Esophagus squamous epithelium (tissue), 5 donors: ENCODE data around the gene AHR. TPM values are rescaled to one million over a fixed set of nuclear protein-coding genes. Genes with fewer than 3 reads are reported as not detected.
A peak's percentile ranks its signal among the peaks of the same experiment; 100 is the strongest.

ENCODE experiments used
- DNase-seq: peaks from one replicate; lab custom pipeline; 2025; lab: John Stamatoyannopoulos, UW
- H3K27ac ChIP-seq, 4 donors: fragments of 200-600 bp; sonication (generic); one replicate each; pipeline ENCODE4 v1.5.1; 2016 to 2019; ENCODE audit warnings: mild to moderate bottlenecking in 1 of 4
- H3K27me3 ChIP-seq, 4 donors: fragments of 200-600 bp; sonication (generic); 1 replicate in 3 of 4; 2 replicates in 1 of 4; pipeline versions ENCODE4 v1.5.1 to v1.6.0; 2017 to 2021; ENCODE audit warnings: antibody characterized with exemption in 1 of 4
- H3K36me3 ChIP-seq, 3 donors: fragments of 200-600 bp; sonication (generic); one replicate each; pipeline ENCODE4 v1.5.1; 2016 to 2019
- H3K4me1 ChIP-seq, 3 donors: fragments of 200-600 bp; sonication (generic); one replicate each; pipeline ENCODE4 v1.5.1; 2017 to 2019
- H3K4me3 ChIP-seq, 4 donors: fragments of 200-600 bp; sonication (generic); 1 replicate in 3 of 4; 2 replicates in 1 of 4; pipeline ENCODE4 v1.5.1; 2016 to 2019; ENCODE audit warnings: mild to moderate bottlenecking in 2 of 4, moderate library complexity in 1 of 4
- H3K9me3 ChIP-seq, 3 donors: fragments of 200-600 bp; sonication (generic); one replicate each; pipeline ENCODE4 v1.5.1; 2016 to 2019
- CTCF ChIP-seq, 6 experiments: fragments of 450-650 bp in 4 of 6; fragments of 200-600 bp in 2 of 6; sonication (generic) in 2 of 6; IDR thresholded peaks; one replicate each; pipeline ENCODE4 v1.5.1; 2016 to 2019; ENCODE audit warnings: antibody characterized with exemption in 6 of 6, mild to moderate bottlenecking in 4 of 6, moderate library complexity in 4 of 6
- POLR2A ChIP-seq, 4 donors: fragments of 450-650 bp; IDR thresholded peaks; one replicate each; pipeline ENCODE4 v1.6.1; 2017; ENCODE audit warnings: antibody characterized with exemption in 4 of 4, mild to moderate bottlenecking in 4 of 4, moderate library complexity in 3 of 4
- WGBS, 2 donors: methylation state at CpG; one replicate each; pipeline ENCODE4 v1.1.5; 2018; 5-methylcytosine and 5-hydroxymethylcytosine counted together
- intact Hi-C: fragments of 100-400 bp; cut with DNase I; formaldehyde crosslinking; loops from one replicate; pipeline ENCODE4 v1.15.0; 2022
- total RNA-seq, 4 donors: library from RNA; depleted of rRNA; stranded (reverse); fragments of >200 nt; gene quantifications; one replicate each; pipeline ENCODE4 v1.1.0, GENCODE V29; 2016
- donor health status: DM: yes; HTN: yes; CAD: no.

AHR gene
- total RNA-seq, 4 donors from 2014 or later, result 29.8 to 89.5 (median 57.5) TPM

GRCh38 chr7:17289074-17289645, 9.3 kb upstream of the AHR start:
- Histone ChIP-seq H3K4me3 (no peak overlapping the region), H3K27me3 (no peaks in the 10 kb centered on the region), H3K4me1 (peaks cover 0 to 12% (median 0%) of the 10 kb centered on the region in 3 donors), H3K36me3 (no peaks in the 10 kb centered on the region), H3K9me3 (no peaks in the 10 kb centered on the region), H3K27ac (no peak overlapping the region)
- intact Hi-C loops, result no loop called here
- DNase-seq, result no peak
- TF ChIP-seq CTCF (IDR thresholded peaks at IDR 0.05) (no peak), POLR2A (IDR thresholded peaks at IDR 0.05) (no peak)

GRCh38 chr7:17292843-17293242, 5.6 kb upstream of the AHR start:
- Histone ChIP-seq H3K27me3 (no peaks in the 10 kb centered on the region), H3K4me1 (peaks cover 0 to 16% (median 7%) of the 10 kb centered on the region in 3 donors), H3K9me3 (no peaks in the 10 kb centered on the region), H3K27ac (no peak overlapping the region), H3K4me3 (no peak overlapping the region), H3K36me3 (no peaks in the 10 kb centered on the region)
- 83 to 91% methylated on average over 4 of the region's 4 CpGs for WGBS, 2 donors
- DNase-seq, result no peak
- intact Hi-C loops, result no loop called here
- TF ChIP-seq CTCF (IDR thresholded peaks at IDR 0.05) (no peak), POLR2A (IDR thresholded peaks at IDR 0.05) (no peak)

GRCh38 chr7:17293481-17293880, 5.0 kb upstream of the AHR start:
- Histone ChIP-seq H3K4me1 (peaks cover 0 to 19% (median 9%) of the 10 kb centered on the region in 3 donors), H3K4me3 (no peak overlapping the region), H3K27me3 (no peaks in the 10 kb centered on the region), H3K36me3 (no peaks in the 10 kb centered on the region), H3K27ac (no peak overlapping the region), H3K9me3 (no peaks in the 10 kb centered on the region)
- intact Hi-C loops, result no loop called here
- TF ChIP-seq CTCF (IDR thresholded peaks at IDR 0.05) (no peak), POLR2A (IDR thresholded peaks at IDR 0.05) (no peak)
- WGBS, 2 donors, result 73 to 88% methylated on average over 2 of the region's 2 CpGs
- DNase-seq, result no peak

- no peak for DNase-seq
- Histone ChIP-seq H3K36me3 (no peaks in the 10 kb centered on the region), H3K27me3 (no peaks in the 10 kb centered on the region), H3K27ac (peak overlapping the region; percentile 96 to 99 (median 98)), H3K4me3 (peak overlapping the region in 1 of 4 donors; percentile 100), H3K4me1 (peaks cover 0 to 24% (median 12%) of the 10 kb centered on the region in 3 donors), H3K9me3 (no peaks in the 10 kb centered on the region)
- intact Hi-C loops, result no loop called here
- 38 to 43% methylated on average over 2 of the region's 2 CpGs for WGBS, 2 donors
- no peak for TF ChIP-seq CTCF (IDR thresholded peaks at IDR 0.05)
- no peak for TF ChIP-seq POLR2A (IDR thresholded peaks at IDR 0.05)
Observed at GRCh38 chr7:17297243-17297642, 1.2 kb upstream of the AHR start.

GRCh38 chr7:17298840-17299482, 509 bp downstream of the AHR start:
- H3K4me3 ChIP-seq, result peak overlapping the region; percentile 74 to 100 (median 90)
- no peaks in the 10 kb centered on the region for H3K9me3 ChIP-seq
- H3K36me3 ChIP-seq, result no peaks in the 10 kb centered on the region
- no peaks in the 10 kb centered on the region for H3K27me3 ChIP-seq
- 0% methylated on average over 5 to 6 of the region's 81 CpGs for whole genome bisulfite sequencing, 2 donors
- peaks cover 0 to 41% (median 18%) of the 10 kb centered on the region in 3 donors for H3K4me1 ChIP-seq
- intact Hi-C loops, result no loop called here
- TF ChIP-seq POLR2A (IDR thresholded peaks at IDR 0.05), result no peak
- no peak for TF ChIP-seq CTCF (IDR thresholded peaks at IDR 0.05)
- H3K27ac ChIP-seq, result peak overlapping the region; percentile 96 to 99 (median 98)
- no peak for DNase-seq
